Endothelial cell of umbilical vein (primary cell): ENCODE data around the gene STYK1. TPM values are rescaled to one million over a fixed set of nuclear protein-coding genes. Genes with fewer than 3 reads are reported as not detected.
"Not testable (repeated sequence)": the region's sequence is repeated elsewhere in the genome, so short reads cannot be mapped to it uniquely, and the experiment has no call there.

ENCODE experiments used
- BruUV-seq: library from RNA; stranded (reverse); fragments of 400-500 nt; replicated peaks from 2 replicates; lab custom pipeline; 2021; lab: Mats Ljungman, UMichigan
- CTCF ChIA-PET: fragments of 300-600, 350-600 bp; sonication (Branson Sonifier 250); formaldehyde crosslinking; loops from one replicate; lab custom pipeline; 2021; ENCODE audit warnings: antibody characterized with exemption, inconsistent platforms; lab: Charles Lee
- POLR2A ChIA-PET: fragments of 300-600, 350-600 bp; sonication (Branson Sonifier 250); formaldehyde crosslinking; loops from one replicate; lab custom pipeline; 2021; ENCODE audit warnings: antibody characterized with exemption, inconsistent platforms; lab: Charles Lee
- DNase-seq: peaks from one replicate; pipeline ENCODE4 v3.0.0-alpha.2; 2011; ENCODE audit warnings: low read depth, low spot score
- FAIRE-seq: peaks from 2 replicates; lab custom pipeline; 2011; peaks lifted over from hg19 to GRCh38; lab: Jason Lieb, UNC
- H2AFZ ChIP-seq: 2 replicates; pipeline ENCODE4 v1.6.0; 2012; ENCODE audit warnings: low read depth, low read length, control low read depth, inconsistent platforms
- H3K27ac ChIP-seq: 2 replicates; pipeline ENCODE4 v1.5.1; 2011; ENCODE audit warnings: low read depth, mild to moderate bottlenecking, control low read depth, low read length, moderate library complexity; ENCODE audit not compliant: insufficient read depth
- H3K27me3 ChIP-seq, 2 experiments: 2 replicates each; pipeline versions ENCODE4 v1.6.0 to v1.6.1; 2011; ENCODE audit warnings: low read length in 2 of 2, mixed read lengths in 1 of 2; ENCODE audit not compliant: control insufficient read depth in 2 of 2, insufficient read depth in 2 of 2
- H3K36me3 ChIP-seq, 2 experiments: 2 replicates in 1 of 2; 3 replicates in 1 of 2; pipeline ENCODE4 v1.5.1; 2011; ENCODE audit warnings: low read length in 2 of 2, mild to moderate bottlenecking in 1 of 2, moderate library complexity in 1 of 2; ENCODE audit not compliant: control insufficient read depth in 2 of 2, insufficient read depth in 2 of 2; ENCODE audit errors: extremely low read depth in 1 of 2
- H3K4me1 ChIP-seq: 3 replicates; pipeline ENCODE4 v1.5.1; 2011; ENCODE audit warnings: mild to moderate bottlenecking, low read length; ENCODE audit not compliant: control insufficient read depth, insufficient read depth; ENCODE audit errors: extremely low read depth
- H3K4me2 ChIP-seq: 2 replicates; pipeline ENCODE4 v1.6.1; 2011; ENCODE audit warnings: low read length, control low read depth, mixed read lengths; ENCODE audit not compliant: insufficient read depth
- H3K4me3 ChIP-seq, 3 experiments: fragments of 200-600 bp in 1 of 3; sonication (generic), shearing (Covaris generic) in 1 of 3; replicated peaks in 1 of 3; 2 replicates each; pipeline ENCODE4 v1.5.1; 2011 to 2016; ENCODE audit warnings: control low read depth in 3 of 3, low read length in 3 of 3, mild to moderate bottlenecking in 2 of 3, inconsistent platforms in 1 of 3, low read depth in 1 of 3, moderate library complexity in 1 of 3; ENCODE audit not compliant: insufficient read depth in 1 of 3
- H3K79me2 ChIP-seq: 2 replicates; pipeline ENCODE4 v1.6.0; 2012; ENCODE audit warnings: low read length, inconsistent platforms; ENCODE audit not compliant: control insufficient read depth, insufficient read depth
- H3K9ac ChIP-seq: replicated peaks from 2 replicates; pipeline ENCODE3; 2011; ENCODE audit warnings: low read length, control low read depth; ENCODE audit not compliant: insufficient read depth; ENCODE audit errors: extremely low read depth
- H3K9me1 ChIP-seq: replicated peaks from 3 replicates; pipeline ENCODE4 v1.6.0; 2011; ENCODE audit warnings: mild to moderate bottlenecking, low read length; ENCODE audit not compliant: control insufficient read depth, insufficient read depth; ENCODE audit errors: extremely low read depth
- H3K9me3 ChIP-seq: replicated peaks from 2 replicates; pipeline ENCODE4 v1.5.1; 2012; ENCODE audit warnings: low read length, inconsistent platforms; ENCODE audit not compliant: control insufficient read depth, insufficient read depth
- H4K20me1 ChIP-seq: replicated peaks from 2 replicates; pipeline ENCODE3; 2011; ENCODE audit warnings: mild to moderate bottlenecking, low read length; ENCODE audit not compliant: control insufficient read depth, insufficient read depth; ENCODE audit errors: extremely low read depth
- FOS ChIP-seq: IDR thresholded peaks from 2 replicates; pipeline ENCODE4 v1.6.1; 2011; ENCODE audit warnings: mild to moderate bottlenecking, low read length, moderate library complexity, borderline replicate concordance; ENCODE audit not compliant: insufficient read depth
- POLR2AphosphoS5 ChIP-seq: IDR thresholded peaks from 2 replicates; pipeline ENCODE4 v1.6.1; 2012; ENCODE audit warnings: low read depth, mild to moderate bottlenecking, control low read depth, low read length, moderate library complexity; ENCODE audit not compliant: insufficient read depth
- dilution Hi-C: fragments of 300-500 bp; cut with MboI; formaldehyde crosslinking; loops from one replicate; pipeline ENCODE4 v1.15.0; 2019; ENCODE audit warnings: low sequenced_read_pairs; ENCODE audit not compliant: extremely low pct_ligation_motif_present
- intact Hi-C: fragments of 100-400 bp; cut with micrococcal nuclease; formaldehyde crosslinking; loops from one replicate; pipeline ENCODE4 v1.10.0; 2022
- polyA plus RNA-seq, 4 experiments: library from polyadenylated mRNA; depleted of rRNA in 3 of 4; stranded (reverse) in 3 of 4; unstranded in 1 of 4; fragments of >200 nt; gene quantifications; 2 replicates each; pipeline versions ENCODE4 v1.2.1 to v1.2.3, GENCODE V29; 2011 to 2012; ENCODE audit warnings: missing spikeins in 1 of 4
- total RNA-seq: library from RNA; stranded (reverse); gene quantifications from 2 replicates; pipeline ENCODE4 v1.2.3, GENCODE V29; 2021

Gene STYK1
- total and polyA plus RNA-seq, 2 donors (not counting 3 experiments of a cell fraction or from before 2014, with no cell fraction given), result 7.7 to 15.2 TPM

- H2AFZ ChIP-seq, result no peak overlapping the region
- DNase-seq (no peak), FAIRE-seq (no peak)
- no peak overlapping the region for H3K27ac ChIP-seq
- BruUV-seq, result no TSS peak
- H3K79me2 ChIP-seq, result peaks cover 24% of the 10 kb centered on the region
- H3K9me1 ChIP-seq, result no peaks in the 10 kb centered on the region
- TF ChIP-seq POLR2AphosphoS5 (peak; percentile 7), FOS (no peak)
- no peaks in the 10 kb centered on the region for H3K9me3 ChIP-seq
- no peaks in the 10 kb centered on the region for H4K20me1 ChIP-seq
- ChIA-PET CTCF (interaction anchor here (1.2 kb wide), 1 partner anchor 459 kb away, joined by 3 read pairs; no protein-coding TSS in a partner anchor), POLR2A (no interaction called here)
- H3K9ac ChIP-seq, result peak overlapping the region; percentile 98
- H3K27me3 ChIP-seq, result no peaks in the 10 kb centered on the region
- peak overlapping the region; percentile 82 for H3K4me2 ChIP-seq
- intact Hi-C loops, result loop anchor here (2.0 to 5.0 kb wide), 2 partner anchors 111 to 280 kb away; partner anchors contain the start of gene YBX3
- H3K4me3 ChIP-seq, result peak overlapping the region in 1 of 3 experiments; percentile 96
- H3K4me1 ChIP-seq, result peaks cover 10% of the 10 kb centered on the region
- dilution Hi-C loops, result no loop called here
- peaks cover 6 to 11% of the 10 kb centered on the region in 2 experiments for H3K36me3 ChIP-seq
Measured at GRCh38 chr12:10612110-10612509, 61.7 kb downstream of the STYK1 start.

GRCh38 chr12:10611258-10611657, 62.6 kb downstream of the STYK1 start:
- H4K20me1 ChIP-seq, H3K4me3 ChIP-seq, H3K27ac ChIP-seq, H3K9me1 ChIP-seq, H3K27me3 ChIP-seq, H3K9ac ChIP-seq, BruUV-seq, POLR2A ChIA-PET, FAIRE-seq, DNase-seq, dilution Hi-C loops, H3K9me3 ChIP-seq, H3K4me2 ChIP-seq, H2AFZ ChIP-seq: not testable (repeated sequence)
- CTCF ChIA-PET, result interaction anchor here (1.2 to 1.4 kb wide), 2 partner anchors 31 to 458 kb away, joined by 3 to 5 read pairs; no protein-coding TSS in a partner anchor
- Histone ChIP-seq H3K36me3 (peaks cover 6 to 11% of the 10 kb centered on the region in 2 experiments), H3K79me2 (peaks cover 24% of the 10 kb centered on the region), H3K4me1 (peaks cover 10% of the 10 kb centered on the region)
- intact Hi-C loops, result loop anchor here (5.0 kb wide), 1 partner anchor 279 kb away; no protein-coding TSS in a partner anchor
